Fibroblast of lung (primary cell): Measurements from ENCODE around the gene SLC16A5. TPM values are rescaled to one million over a fixed set of nuclear protein-coding genes. Genes with fewer than 3 reads are reported as not detected.
A peak's percentile ranks its signal among the peaks of the same experiment; 100 is the strongest.

Experiments
- DNase-seq, 2 donors: peaks; one replicate each; pipeline versions ENCODE4 v3.0.0 to v3.0.0-alpha.2; 2010; ENCODE audit warnings: low read depth in 2 of 2
- H2AFZ ChIP-seq: 2 replicates; pipeline ENCODE4 v1.5.1; 2012; ENCODE audit warnings: low read length, control low read depth, inconsistent platforms
- H3K27ac ChIP-seq: 2 replicates; pipeline ENCODE4 v1.5.1; 2011; ENCODE audit warnings: low read length, control low read depth; ENCODE audit not compliant: insufficient read depth
- H3K27me3 ChIP-seq: 2 replicates; pipeline ENCODE4 v1.5.1; 2011; ENCODE audit warnings: mild to moderate bottlenecking, low read length; ENCODE audit not compliant: control insufficient read depth, insufficient read depth
- H3K36me3 ChIP-seq: 2 replicates; pipeline ENCODE4 v1.5.1; 2011; ENCODE audit warnings: low read length; ENCODE audit not compliant: control insufficient read depth, insufficient read depth
- H3K4me1 ChIP-seq: 2 replicates; pipeline ENCODE4 v1.5.1; 2011; ENCODE audit warnings: low read length; ENCODE audit not compliant: control insufficient read depth, insufficient read depth; ENCODE audit errors: extremely low read depth
- H3K4me2 ChIP-seq: 2 replicates; pipeline ENCODE4 v1.5.1; 2011; ENCODE audit warnings: low read length, control low read depth; ENCODE audit not compliant: insufficient read depth; ENCODE audit errors: extremely low read depth
- H3K4me3 ChIP-seq, 4 experiments: fragments of 200-600 bp in 1 of 4; sonication (generic) in 1 of 4; replicated peaks in 1 of 4; 2 replicates each; pipeline ENCODE4 v1.5.1; 2011 to 2016; ENCODE audit warnings: low read length in 4 of 4, low read depth in 3 of 4, mild to moderate bottlenecking in 3 of 4, control low read depth in 2 of 4, inconsistent platforms in 1 of 4, mixed read lengths in 1 of 4; ENCODE audit not compliant: insufficient read depth in 1 of 4; ENCODE audit errors: control extremely low read depth in 1 of 4
- H3K79me2 ChIP-seq: 2 replicates; pipeline ENCODE4 v1.5.1; 2012; ENCODE audit warnings: mild to moderate bottlenecking, low read length, inconsistent platforms; ENCODE audit not compliant: control insufficient read depth, insufficient read depth
- H3K9ac ChIP-seq: 2 replicates; pipeline ENCODE4 v1.5.1; 2011; ENCODE audit warnings: mild to moderate bottlenecking, low read length, control low read depth; ENCODE audit not compliant: insufficient read depth
- H3K9me3 ChIP-seq: 2 replicates; pipeline ENCODE4 v1.5.1; 2012; ENCODE audit warnings: low read depth, low read length; ENCODE audit not compliant: control insufficient read depth, insufficient read depth
- H4K20me1 ChIP-seq: 2 replicates; pipeline ENCODE4 v1.5.1; 2011; ENCODE audit warnings: low read length; ENCODE audit not compliant: control insufficient read depth, insufficient read depth; ENCODE audit errors: extremely low read depth
- EZH2 ChIP-seq: IDR thresholded peaks from 2 replicates; pipeline ENCODE4 v1.5.1; 2012; ENCODE audit warnings: low read length, control low read depth, mild to moderate bottlenecking; ENCODE audit errors: missing control alignments
- polyA plus RNA-seq, 2 donors: library from polyadenylated mRNA; depleted of rRNA in 1 of 2; stranded (reverse) in 1 of 2; unstranded in 1 of 2; fragments of >200 nt; gene quantifications; 2 replicates each; pipeline ENCODE4 v1.2.1, GENCODE V29; 2011 to 2012; ENCODE audit warnings: missing spikeins in 1 of 2
- total RNA-seq: library from RNA; depleted of rRNA; stranded (reverse); fragments of >200 nt; gene quantifications from 2 replicates; pipeline ENCODE4 v1.2.1, GENCODE V29; 2014
- TF ChIP-seq, protein P1 (sequence below), 2 donors: IDR thresholded peaks in 1 of 2; conservative IDR thresholded peaks in 1 of 2; 1 replicate in 1 of 2; 2 replicates in 1 of 2; pipeline ENCODE4 v1.5.1; 2011 to 2012; ENCODE audit warnings: low read length in 2 of 2, control low read depth in 1 of 2, inconsistent platforms in 1 of 2, low read depth in 1 of 2, mild to moderate bottlenecking in 1 of 2

The SLC16A5 gene
- total and polyA plus RNA-seq, 2 donors (not counting 1 experiment from before 2014, with no cell fraction given): 1.5 to 8.4 TPM

DNA sequence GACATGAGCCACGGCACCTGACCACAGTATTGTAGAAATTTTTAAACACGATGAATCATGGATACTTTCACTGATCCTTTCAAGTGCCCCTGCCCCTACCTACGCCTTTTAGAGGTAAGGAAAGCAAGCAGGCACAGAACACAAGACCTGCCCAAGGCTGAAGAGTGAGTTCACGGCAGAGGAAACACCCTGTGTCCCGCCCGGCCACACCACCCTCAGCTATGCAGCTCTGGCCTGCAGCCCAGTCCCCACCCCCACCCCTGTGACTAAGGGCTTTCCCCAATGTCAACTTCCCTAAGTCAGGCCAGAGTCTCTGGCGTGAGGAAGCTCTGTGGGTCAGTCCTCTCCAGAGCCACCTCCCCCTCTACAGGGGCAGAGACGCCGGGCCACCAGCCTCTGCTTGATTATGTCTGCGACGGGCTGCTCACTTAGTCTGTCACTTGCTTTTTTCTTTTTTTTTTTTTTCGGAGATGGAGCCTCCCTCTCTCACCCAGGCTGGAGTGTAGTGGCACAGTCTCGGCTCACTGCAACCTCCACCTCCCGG, 8.4 kb downstream of the SLC16A5 start:
- Histone ChIP-seq H3K4me2 (no peak overlapping the region), H3K9me3 (no peaks in the 10 kb centered on the region)

DNA sequence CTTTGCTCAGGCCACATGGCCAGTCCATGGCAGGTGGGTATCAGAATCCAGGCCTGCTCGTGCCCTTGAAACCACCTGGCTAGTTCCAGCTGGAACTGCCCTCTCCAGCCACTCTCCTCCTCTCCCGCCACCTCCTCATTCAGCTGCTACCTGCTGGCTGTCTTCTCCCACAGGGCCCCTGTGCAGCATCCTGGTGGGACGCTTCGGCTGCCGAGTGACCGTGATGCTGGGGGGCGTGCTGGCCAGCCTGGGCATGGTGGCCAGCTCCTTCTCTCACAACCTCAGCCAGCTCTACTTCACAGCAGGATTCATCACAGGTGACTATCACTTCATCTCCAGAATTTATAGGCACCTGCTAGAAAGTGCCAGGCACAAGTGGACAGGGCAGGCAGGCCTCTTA, 10.1 kb downstream of the SLC16A5 start:
- H3K9me3 ChIP-seq: no peaks in the 10 kb centered on the region

More for the DNA sequence above, 8.4 kb downstream of the SLC16A5 start:
- Histone ChIP-seq H3K4me3 (no peak overlapping the region), H3K79me2 (no peaks in the 10 kb centered on the region), H4K20me1 (no peaks in the 10 kb centered on the region), H3K36me3 (no peaks in the 10 kb centered on the region), H3K27ac (no peak overlapping the region), H3K4me1 (peaks cover 8% of the 10 kb centered on the region), H3K27me3 (no peaks in the 10 kb centered on the region), H2AFZ (no peak overlapping the region), H3K9ac (no peak overlapping the region)
- peak; percentile 62 to 81 for DNase-seq
- TF ChIP-seq, protein P1, sequence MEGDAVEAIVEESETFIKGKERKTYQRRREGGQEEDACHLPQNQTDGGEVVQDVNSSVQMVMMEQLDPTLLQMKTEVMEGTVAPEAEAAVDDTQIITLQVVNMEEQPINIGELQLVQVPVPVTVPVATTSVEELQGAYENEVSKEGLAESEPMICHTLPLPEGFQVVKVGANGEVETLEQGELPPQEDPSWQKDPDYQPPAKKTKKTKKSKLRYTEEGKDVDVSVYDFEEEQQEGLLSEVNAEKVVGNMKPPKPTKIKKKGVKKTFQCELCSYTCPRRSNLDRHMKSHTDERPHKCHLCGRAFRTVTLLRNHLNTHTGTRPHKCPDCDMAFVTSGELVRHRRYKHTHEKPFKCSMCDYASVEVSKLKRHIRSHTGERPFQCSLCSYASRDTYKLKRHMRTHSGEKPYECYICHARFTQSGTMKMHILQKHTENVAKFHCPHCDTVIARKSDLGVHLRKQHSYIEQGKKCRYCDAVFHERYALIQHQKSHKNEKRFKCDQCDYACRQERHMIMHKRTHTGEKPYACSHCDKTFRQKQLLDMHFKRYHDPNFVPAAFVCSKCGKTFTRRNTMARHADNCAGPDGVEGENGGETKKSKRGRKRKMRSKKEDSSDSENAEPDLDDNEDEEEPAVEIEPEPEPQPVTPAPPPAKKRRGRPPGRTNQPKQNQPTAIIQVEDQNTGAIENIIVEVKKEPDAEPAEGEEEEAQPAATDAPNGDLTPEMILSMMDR (conservative IDR thresholded peaks at IDR 0.05 in 1 of 2, IDR thresholded peaks at IDR 0.05 in 1 of 2; ENCODE audit: low read depth in 1 of 2, low read length in 2 of 2): no peak
- no peak for TF ChIP-seq EZH2

DNA sequence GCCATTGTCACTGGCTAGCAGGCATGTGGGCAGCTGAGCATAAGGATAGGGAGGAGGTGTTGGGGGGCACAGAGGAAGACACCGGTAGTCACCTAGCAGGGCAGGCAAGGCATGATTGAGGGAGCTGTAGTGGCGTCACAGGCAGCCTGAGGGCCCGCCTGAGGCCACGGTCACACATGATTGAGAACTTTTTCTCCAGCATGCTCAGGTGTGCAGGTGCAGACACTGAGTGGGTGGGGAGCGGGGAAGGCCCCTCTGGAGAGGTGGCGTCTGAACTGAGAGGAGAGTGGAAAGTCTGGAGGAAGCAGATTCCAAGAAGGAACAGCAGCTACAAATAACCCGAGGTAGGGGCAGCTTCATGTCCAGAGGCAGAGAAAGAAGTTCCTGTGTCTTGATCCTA, 11.1 kb downstream of the SLC16A5 start:
- Histone ChIP-seq H3K4me3 (no peak overlapping the region), H3K79me2 (no peaks in the 10 kb centered on the region), H3K27ac (no peak overlapping the region), H3K4me2 (no peak overlapping the region), H4K20me1 (no peaks in the 10 kb centered on the region), H3K27me3 (no peaks in the 10 kb centered on the region), H3K4me1 (peaks cover 4% of the 10 kb centered on the region), H3K36me3 (no peaks in the 10 kb centered on the region), H3K9me3 (no peaks in the 10 kb centered on the region), H3K9ac (no peak overlapping the region), H2AFZ (no peak overlapping the region)
- TF ChIP-seq, protein P1 (conservative IDR thresholded peaks at IDR 0.05 in 1 of 2, IDR thresholded peaks at IDR 0.05 in 1 of 2; ENCODE audit: low read depth in 1 of 2, low read length in 2 of 2): no peak
- TF ChIP-seq EZH2: no peak
- no peak for DNase-seq

More for the DNA sequence above, 10.1 kb downstream of the SLC16A5 start:
- Histone ChIP-seq H3K27me3 (no peaks in the 10 kb centered on the region), H3K27ac (no peak overlapping the region), H4K20me1 (no peaks in the 10 kb centered on the region), H3K4me3 (no peak overlapping the region), H2AFZ (no peak overlapping the region), H3K4me1 (peaks cover 4% of the 10 kb centered on the region), H3K36me3 (no peaks in the 10 kb centered on the region), H3K79me2 (no peaks in the 10 kb centered on the region), H3K4me2 (no peak overlapping the region), H3K9ac (no peak overlapping the region)
- no peak for TF ChIP-seq EZH2
- TF ChIP-seq, protein P1 (conservative IDR thresholded peaks at IDR 0.05 in 1 of 2, IDR thresholded peaks at IDR 0.05 in 1 of 2; ENCODE audit: low read depth in 1 of 2, low read length in 2 of 2): no peak
- no peak for DNase-seq
